Left cardiac atrium (tissue), 4 donors: Measurements from ENCODE around the gene ABHD2. TPM values are rescaled to one million over a fixed set of nuclear protein-coding genes. Genes with fewer than 3 reads are reported as not detected.
A peak's percentile ranks its signal among the peaks of the same experiment; 100 is the strongest.

Source experiments
- ATAC-seq, 2 donors: fragments of 200-7000 bp; cut with Tn5 transposase; one replicate each; pipeline ENCODE4 v1.9.1; 2020; ENCODE audit warnings: mild to moderate bottlenecking in 2 of 2, moderate library complexity in 2 of 2
- DNase-seq: peaks from one replicate; pipeline ENCODE4 v3.0.0-alpha.2; 2020
- intact Hi-C, 2 donors: fragments of 100-400 bp; cut with DNase I; formaldehyde crosslinking; loops; one replicate each; pipeline versions ENCODE4 v1.14.1 to v1.15.1; 2022 to 2023
- total RNA-seq, 2 donors: library from RNA; stranded (reverse); fragmentation: NEBNext Ultra II Directional; extraction: Animal tissue kit (Norgen Biotek cat#: 25700); gene quantifications; one replicate each; pipeline ENCODE4 v1.2.1, GENCODE V29; 2021
- donor health status: DM: no; HTN: yes; CAD: no.
- donor health status: DM: no; HTN: yes; CAD: no; lungs with severe emphysema.
- donor health status: DM: yes; HTN: yes; CAD: no.
- donor health status: Dilated cardiomyopathy.

The ABHD2 gene
- total RNA-seq, 2 donors from 2014 or later: 91.6 to 208 TPM

- intact Hi-C loops: no loop called here
- DNase-seq (no peak), ATAC-seq (no peak)
Observed at GRCh38 chr15:89198196-89198595, 109.9 kb downstream of the ABHD2 start.

GRCh38 chr15:89198934-89199333, 110.7 kb downstream of the ABHD2 start:
- DNase-seq (no peak), ATAC-seq (peak in 1 of 2 donors; percentile 37)
- intact Hi-C loops: no loop called here

- DNase-seq (no peak), ATAC-seq (peak; percentile 35 to 55)
- intact Hi-C loops: no loop called here
Observed at GRCh38 chr15:89199746-89200145, 111.5 kb downstream of the ABHD2 start.

- intact Hi-C loops: no loop called here
- DNase-seq (no peak), ATAC-seq (no peak)
Observed at GRCh38 chr15:89200182-89200581, 111.9 kb downstream of the ABHD2 start.

- DNase-seq: no peak
- intact Hi-C loops: no loop called here
Observed at GRCh38 chr15:89201465-89202005, 113.3 kb downstream of the ABHD2 start.

GRCh38 chr15:89203705-89204273, 115.5 kb downstream of the ABHD2 start:
- intact Hi-C loops: no loop called here
- ATAC-seq: no peak
- no peak for DNase-seq

More at GRCh38 chr15:89201465-89202005, 113.3 kb downstream of the ABHD2 start:
- ATAC-seq: no peak

- intact Hi-C loops: loop anchor here in 1 of 2 donors (5.0 kb wide), 1 partner anchor 96 kb away; no protein-coding TSS in a partner anchor
- DNase-seq (no peak), ATAC-seq (no peak)
Observed at GRCh38 chr15:89205991-89206585, 117.8 kb downstream of the ABHD2 start.

- DNase-seq (peak; percentile 78), ATAC-seq (peak; percentile 84 to 92)
- intact Hi-C loops: loop anchor here in 1 of 2 donors (5.0 kb wide), 1 partner anchor 95 kb away; no protein-coding TSS in a partner anchor
Observed at GRCh38 chr15:89206908-89207331, 118.7 kb downstream of the ABHD2 start.

GRCh38 chr15:89208256-89208655, 120.0 kb downstream of the ABHD2 start:
- intact Hi-C loops: loop anchor here in 1 of 2 donors (5.0 kb wide), 1 partner anchor 94 kb away; no protein-coding TSS in a partner anchor
- no peak for ATAC-seq
- no peak for DNase-seq

GRCh38 chr15:89209057-89209456, 120.8 kb downstream of the ABHD2 start:
- intact Hi-C loops: loop anchor here in 1 of 2 donors (5.0 kb wide), 1 partner anchor 93 kb away; no protein-coding TSS in a partner anchor
- ATAC-seq (no peak), DNase-seq (no peak)

GRCh38 chr15:89211678-89212170, 123.5 kb downstream of the ABHD2 start:
- intact Hi-C loops: no loop called here
- DNase-seq (no peak), ATAC-seq (no peak)

GRCh38 chr15:89215627-89216026, 127.4 kb downstream of the ABHD2 start:
- ATAC-seq (no peak), DNase-seq (no peak)
- intact Hi-C loops: no loop called here

- no peak for ATAC-seq
- no peak for DNase-seq
- intact Hi-C loops: no loop called here
Observed at GRCh38 chr15:89217031-89217430, 128.8 kb downstream of the ABHD2 start.

- DNase-seq (no peak), ATAC-seq (no peak)
- intact Hi-C loops: no loop called here
Observed at GRCh38 chr15:89217686-89218376, 129.6 kb downstream of the ABHD2 start.

- no peak for ATAC-seq
- intact Hi-C loops: no loop called here
Observed at GRCh38 chr15:89218531-89218930, 130.3 kb downstream of the ABHD2 start.

GRCh38 chr15:89221543-89221942, 133.3 kb downstream of the ABHD2 start, which contains the start of gene RLBP1:
TSS of gene RLBP1 (minus strand) at chr15:89221579. CDS start at chr15:89218975, 2,604 bp downstream.
- ATAC-seq (no peak), DNase-seq (no peak)
- intact Hi-C loops: no loop called here

More at GRCh38 chr15:89218531-89218930, 130.3 kb downstream of the ABHD2 start:
- DNase-seq: no peak

- intact Hi-C loops: no loop called here
- no peak for ATAC-seq
- DNase-seq: no peak
Observed at GRCh38 chr15:89225588-89225987, 137.3 kb downstream of the ABHD2 start.

GRCh38 chr15:89226359-89227221, 138.3 kb downstream of the ABHD2 start:
- intact Hi-C loops: no loop called here
- DNase-seq (no peak), ATAC-seq (no peak)

- intact Hi-C loops: no loop called here
- DNase-seq: no peak
- no peak for ATAC-seq
Observed at GRCh38 chr15:89227425-89227824, 139.2 kb downstream of the ABHD2 start.
